Chondrocyte (in vitro differentiated cells): Measurements from ENCODE around the gene AFG1L. TPM values are rescaled to one million over a fixed set of nuclear protein-coding genes. Genes with fewer than 3 reads are reported as not detected.

Experiments
- DNase-seq: peaks from one replicate; pipeline ENCODE4 v3.0.0; 2021; ENCODE audit warnings: mixed read lengths, low spot score
- H3K27ac Mint-ChIP-seq: one replicate; pipeline ENCODE4 v1.8.0; 2021; ENCODE audit warnings: mild to moderate bottlenecking, moderate library complexity, mixed read lengths; ENCODE audit not compliant: unreplicated experiment
- H3K27me3 Mint-ChIP-seq: 2 replicates; pipeline ENCODE4 v1.8.0; 2021; ENCODE audit warnings: low read depth, mixed read lengths
- H3K36me3 Mint-ChIP-seq: 2 replicates; pipeline ENCODE4 v1.8.0; 2021; ENCODE audit warnings: low read depth, mixed read lengths
- H3K4me1 Mint-ChIP-seq: 2 replicates; pipeline ENCODE4 v1.8.0; 2021; ENCODE audit warnings: low read depth, mild to moderate bottlenecking, mixed read lengths
- H3K4me3 Mint-ChIP-seq: one replicate; pipeline ENCODE4 v1.8.0; 2021; ENCODE audit warnings: mild to moderate bottlenecking, moderate library complexity, mixed read lengths; ENCODE audit not compliant: unreplicated experiment
- H3K9me3 Mint-ChIP-seq: 2 replicates; pipeline ENCODE4 v1.8.0; 2021; ENCODE audit warnings: low read depth, mixed read lengths
- total RNA-seq: library from RNA; stranded (reverse); gene quantifications from 3 replicates; pipeline ENCODE4 v1.2.1, GENCODE V29; 2021
- TF ChIP-seq, protein P1 (sequence below): fragments of 200-600 bp; sonication (generic); IDR thresholded peaks from 2 replicates; pipeline ENCODE4 v1.5.0; 2021; ENCODE audit warnings: antibody characterized with exemption, mild to moderate bottlenecking, moderate library complexity

The AFG1L gene
- total RNA-seq, 1 donor from 2014 or later: 5.9 TPM

DNA sequence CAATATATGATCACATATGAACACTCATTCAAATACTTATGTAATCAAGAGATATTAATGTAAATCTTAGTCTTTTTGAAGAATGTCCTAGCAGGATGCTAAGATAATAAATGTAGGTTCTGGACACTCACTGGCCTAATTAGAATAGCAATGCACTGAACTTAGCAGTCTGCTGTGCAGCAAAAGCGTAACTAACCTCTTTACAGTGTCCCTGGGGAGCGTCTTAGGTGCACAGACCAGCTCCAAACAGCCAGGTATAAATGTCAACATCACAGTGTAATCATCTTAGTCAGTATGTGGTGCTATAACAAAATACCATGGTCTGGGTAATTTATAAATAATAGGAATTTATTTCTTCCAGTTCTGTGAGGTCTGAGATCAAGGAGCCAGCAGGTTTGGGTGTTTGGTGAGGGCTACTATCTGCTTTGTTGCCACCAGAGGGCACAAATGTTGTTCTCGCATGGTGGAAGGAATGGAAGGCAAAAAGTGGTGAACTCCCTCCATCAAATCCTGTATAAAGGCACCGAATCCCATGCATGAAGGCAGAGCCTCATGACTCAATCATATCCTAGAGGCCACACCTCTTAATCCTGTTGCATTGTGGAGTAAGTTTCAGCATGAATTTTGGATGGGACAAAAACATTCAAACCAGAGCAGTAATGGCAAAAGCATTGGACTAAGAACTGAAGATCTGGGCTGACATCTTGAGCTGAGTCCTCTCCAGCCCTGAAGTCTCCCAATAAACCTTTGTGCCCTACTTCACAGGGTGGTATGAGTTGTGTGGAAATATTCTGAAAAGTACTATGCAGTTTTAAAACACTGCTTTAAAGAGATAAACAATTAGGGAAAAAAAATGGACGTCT, 224.1 kb downstream of the AFG1L start:
- no peak for DNase-seq
- H3K27me3 Mint-ChIP-seq: no peaks in the 10 kb centered on the region

DNA sequence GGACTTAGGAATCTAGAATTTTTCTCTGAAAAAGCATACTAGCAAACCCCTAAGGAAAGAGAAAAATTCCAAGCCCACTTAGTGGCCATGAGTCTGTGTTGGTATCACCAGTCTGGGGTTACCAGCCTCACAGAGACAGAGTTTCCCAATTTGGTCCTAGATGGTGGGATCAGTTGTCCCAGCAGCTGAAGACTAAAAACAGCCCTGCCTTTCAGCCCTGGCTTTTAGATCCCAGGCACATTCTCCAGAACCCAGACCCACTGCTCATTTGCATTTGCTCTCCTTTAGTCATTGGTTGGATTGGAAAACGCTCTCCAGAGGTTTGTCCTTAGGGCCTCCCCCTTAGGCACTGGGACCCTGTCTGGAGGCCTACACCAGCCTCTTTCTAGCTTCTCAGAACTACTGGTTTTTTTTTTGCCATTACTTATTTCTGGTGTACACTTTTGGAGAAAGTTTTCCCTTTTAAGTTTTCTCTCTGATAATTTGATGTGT, 226.8 kb downstream of the AFG1L start:
- Mint-ChIP-seq H3K27ac (no peak overlapping the region), H3K27me3 (no peaks in the 10 kb centered on the region), H3K9me3 (no peaks in the 10 kb centered on the region), H3K4me1 (peaks cover 12% of the 10 kb centered on the region), H3K4me3 (no peak overlapping the region), H3K36me3 (peaks cover 4% of the 10 kb centered on the region)
- TF ChIP-seq, protein P1, sequence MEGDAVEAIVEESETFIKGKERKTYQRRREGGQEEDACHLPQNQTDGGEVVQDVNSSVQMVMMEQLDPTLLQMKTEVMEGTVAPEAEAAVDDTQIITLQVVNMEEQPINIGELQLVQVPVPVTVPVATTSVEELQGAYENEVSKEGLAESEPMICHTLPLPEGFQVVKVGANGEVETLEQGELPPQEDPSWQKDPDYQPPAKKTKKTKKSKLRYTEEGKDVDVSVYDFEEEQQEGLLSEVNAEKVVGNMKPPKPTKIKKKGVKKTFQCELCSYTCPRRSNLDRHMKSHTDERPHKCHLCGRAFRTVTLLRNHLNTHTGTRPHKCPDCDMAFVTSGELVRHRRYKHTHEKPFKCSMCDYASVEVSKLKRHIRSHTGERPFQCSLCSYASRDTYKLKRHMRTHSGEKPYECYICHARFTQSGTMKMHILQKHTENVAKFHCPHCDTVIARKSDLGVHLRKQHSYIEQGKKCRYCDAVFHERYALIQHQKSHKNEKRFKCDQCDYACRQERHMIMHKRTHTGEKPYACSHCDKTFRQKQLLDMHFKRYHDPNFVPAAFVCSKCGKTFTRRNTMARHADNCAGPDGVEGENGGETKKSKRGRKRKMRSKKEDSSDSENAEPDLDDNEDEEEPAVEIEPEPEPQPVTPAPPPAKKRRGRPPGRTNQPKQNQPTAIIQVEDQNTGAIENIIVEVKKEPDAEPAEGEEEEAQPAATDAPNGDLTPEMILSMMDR: no peak
- no peak for DNase-seq

More for the DNA sequence above, 224.1 kb downstream of the AFG1L start:
- H3K27ac Mint-ChIP-seq: no peak overlapping the region
- TF ChIP-seq, protein P1: peak; percentile 73
- no peaks in the 10 kb centered on the region for H3K4me1 Mint-ChIP-seq
- no peak overlapping the region for H3K4me3 Mint-ChIP-seq
- H3K36me3 Mint-ChIP-seq: peaks cover 6% of the 10 kb centered on the region
- H3K9me3 Mint-ChIP-seq: peaks cover 1% of the 10 kb centered on the region

DNA sequence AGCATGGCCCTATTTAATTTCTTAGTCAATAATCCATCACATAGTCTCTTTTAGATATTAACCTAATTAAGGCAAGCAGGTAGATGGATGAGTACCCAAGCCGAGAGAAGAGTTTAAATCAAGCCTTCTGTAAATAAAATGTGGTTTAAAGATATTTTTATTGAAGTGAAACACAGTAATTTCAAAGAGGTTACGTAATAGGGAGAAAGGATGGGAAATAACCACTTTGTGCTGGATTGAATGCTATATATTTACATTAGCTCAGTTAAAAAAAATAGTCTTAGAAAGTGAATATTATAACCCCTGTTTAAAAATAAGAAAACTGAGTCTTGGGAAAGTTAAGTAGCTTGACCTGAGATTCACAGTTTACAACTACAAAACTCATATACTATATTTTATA, 228.8 kb downstream of the AFG1L start:
- TF ChIP-seq, protein P1: no peak
- H3K27ac Mint-ChIP-seq: no peak overlapping the region
- no peak for DNase-seq
- H3K9me3 Mint-ChIP-seq: no peaks in the 10 kb centered on the region
- peaks cover 4% of the 10 kb centered on the region for H3K36me3 Mint-ChIP-seq
- peaks cover 12% of the 10 kb centered on the region for H3K4me1 Mint-ChIP-seq
- H3K4me3 Mint-ChIP-seq: no peak overlapping the region
- no peaks in the 10 kb centered on the region for H3K27me3 Mint-ChIP-seq

DNA sequence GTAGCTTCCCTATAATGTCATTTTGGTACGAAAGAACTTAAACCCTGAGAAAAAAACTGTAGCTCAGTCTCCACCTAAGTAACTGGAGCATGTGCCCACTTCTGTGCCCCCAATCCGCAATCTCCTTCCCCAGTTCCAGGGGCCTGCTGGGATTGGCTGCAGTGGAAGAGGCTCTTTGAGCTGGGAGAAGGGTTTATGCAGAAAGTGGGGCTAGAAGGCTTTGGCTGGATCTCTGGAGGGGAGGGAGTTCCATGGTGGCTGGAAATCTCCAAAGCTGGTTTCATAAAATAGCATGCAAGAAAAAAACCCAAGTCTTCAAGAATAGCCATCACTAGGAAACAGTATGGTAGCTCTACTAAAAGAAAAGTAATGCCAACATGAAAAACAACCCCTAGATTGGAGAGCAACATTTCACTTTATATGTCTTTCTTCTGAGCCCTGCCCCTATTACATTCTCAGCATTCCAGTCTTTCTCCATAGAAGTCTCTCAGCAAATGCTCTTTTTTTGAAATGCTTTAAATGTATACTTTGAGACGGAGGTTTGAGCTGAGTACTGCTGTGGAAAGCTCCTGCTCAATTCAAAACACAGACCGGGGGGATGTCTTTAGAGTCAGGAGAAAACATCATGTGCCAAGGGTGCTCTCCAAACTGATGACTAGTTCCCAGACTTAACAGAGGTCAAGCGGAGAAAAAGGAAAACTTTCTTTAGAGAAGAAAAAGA, 229.8 kb downstream of the AFG1L start:
- H3K9me3 Mint-ChIP-seq: no peaks in the 10 kb centered on the region
- peak overlapping the region; percentile 85 for H3K27ac Mint-ChIP-seq
- TF ChIP-seq, protein P1: no peak
- H3K4me1 Mint-ChIP-seq: peaks cover 12% of the 10 kb centered on the region
- peaks cover 4% of the 10 kb centered on the region for H3K36me3 Mint-ChIP-seq
- H3K27me3 Mint-ChIP-seq: no peaks in the 10 kb centered on the region
- no peak for DNase-seq
- no peak overlapping the region for H3K4me3 Mint-ChIP-seq

DNA sequence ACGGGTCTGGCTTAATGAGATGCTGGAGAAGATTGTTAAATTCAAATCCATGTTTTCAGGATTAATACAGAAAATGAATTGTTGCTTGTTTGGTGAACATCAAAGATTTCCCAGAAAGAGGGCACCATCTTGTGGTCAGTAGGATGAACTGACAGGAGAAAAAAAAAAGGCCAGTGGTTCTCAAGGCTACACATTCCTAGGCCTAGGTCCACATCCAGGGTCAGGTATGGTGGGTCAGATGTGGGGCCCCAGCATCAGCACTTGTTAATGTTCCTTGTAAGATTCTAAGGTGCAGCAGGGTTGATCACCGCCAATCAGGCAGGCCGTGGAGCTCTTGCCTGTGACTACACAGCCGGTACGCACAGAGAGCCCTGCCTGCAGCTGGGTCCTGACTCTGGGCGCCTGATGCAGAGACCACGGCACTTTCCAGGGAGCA, 231.9 kb downstream of the AFG1L start:
- TF ChIP-seq, protein P1: peak; percentile 92
- H3K4me1 Mint-ChIP-seq: peaks cover 12% of the 10 kb centered on the region
- no peaks in the 10 kb centered on the region for H3K9me3 Mint-ChIP-seq
- H3K4me3 Mint-ChIP-seq: no peak overlapping the region
- H3K27ac Mint-ChIP-seq: no peak overlapping the region
- H3K36me3 Mint-ChIP-seq: peaks cover 2% of the 10 kb centered on the region
- no peaks in the 10 kb centered on the region for H3K27me3 Mint-ChIP-seq
- DNase-seq: no peak
